ENCODE data around the gene MS4A2.

Gene MS4A2

GRCh38 chr11:60111793-60112192, 23.3 kb downstream of the MS4A2 start:
- TF ChIP-seq CTCF (IDR thresholded peaks at IDR 0.05): no peak
- no peak overlapping the region for H3K4me3 ChIP-seq
- H3K27ac ChIP-seq: no peak overlapping the region
- no peak for DNase-seq (ENCODE audit: low spot score)

- no peak overlapping the region for H3K27ac ChIP-seq
- H3K4me3 ChIP-seq: no peak overlapping the region
- DNase-seq (ENCODE audit: low spot score): no peak
- no peak for TF ChIP-seq CTCF (IDR thresholded peaks at IDR 0.05)
Observed at GRCh38 chr11:60116996-60117790, 28.7 kb downstream of the MS4A2 start.

GRCh38 chr11:60118338-60118737, 29.9 kb downstream of the MS4A2 start:
- Histone ChIP-seq H3K4me3 (no peak overlapping the region), H3K27ac (no peak overlapping the region)
- TF ChIP-seq CTCF (IDR thresholded peaks at IDR 0.05): no peak

GRCh38 chr11:60119710-60120109, 31.2 kb downstream of the MS4A2 start:
- no peak overlapping the region for H3K27ac ChIP-seq
- DNase-seq (ENCODE audit: low spot score): no peak
- no peak for TF ChIP-seq CTCF (IDR thresholded peaks at IDR 0.05)
- H3K4me3 ChIP-seq: no peak overlapping the region

More at GRCh38 chr11:60118338-60118737, 29.9 kb downstream of the MS4A2 start:
- no peak for DNase-seq (ENCODE audit: low spot score)

GRCh38 chr11:60121264-60121663, 32.8 kb downstream of the MS4A2 start:
- no peak for DNase-seq (ENCODE audit: low spot score)
- no peak for TF ChIP-seq CTCF (IDR thresholded peaks at IDR 0.05)
- H3K27ac ChIP-seq: no peak overlapping the region

GRCh38 chr11:60122414-60123036, 34.1 kb downstream of the MS4A2 start:
- no peak overlapping the region for H3K4me3 ChIP-seq
- no peak for DNase-seq (ENCODE audit: low spot score)
- no peak for TF ChIP-seq CTCF (IDR thresholded peaks at IDR 0.05)
- H3K27ac ChIP-seq: no peak overlapping the region

More at GRCh38 chr11:60121264-60121663, 32.8 kb downstream of the MS4A2 start:
- H3K4me3 ChIP-seq: no peak overlapping the region

All from coronary artery (tissue), 2 donors.